Mucosa of descending colon (tissue), 3 donors: Measurements from ENCODE around the gene CAMKK2. TPM values are rescaled to one million over a fixed set of nuclear protein-coding genes. Genes with fewer than 3 reads are reported as not detected.
A peak's percentile ranks its signal among the peaks of the same experiment; 100 is the strongest.

Experiments
- ATAC-seq: fragments of 200-7000 bp; cut with Tn5 transposase; one replicate; pipeline ENCODE4 v1.9.1; 2020; ENCODE audit warnings: mild to moderate bottlenecking, moderate library complexity
- DNase-seq, 3 donors: peaks; one replicate each; pipeline ENCODE4 v3.0.0-alpha.2; 2020
- H3K36me3 ChIP-seq: fragments of 200-600 bp; one replicate; pipeline ENCODE4 v1.8.0; 2021; ENCODE audit warnings: low read depth, mild to moderate bottlenecking
- H3K4me1 ChIP-seq: fragments of 200-600 bp; one replicate; pipeline ENCODE4 v1.8.0; 2021; ENCODE audit warnings: low read depth, mild to moderate bottlenecking
- H3K4me3 ChIP-seq: fragments of 200-600 bp; one replicate; pipeline ENCODE4 v1.8.0; 2021; ENCODE audit warnings: mild to moderate bottlenecking
- H3K9me3 ChIP-seq: fragments of 200-600 bp; one replicate; pipeline ENCODE4 v1.8.0; 2021; ENCODE audit warnings: mild to moderate bottlenecking
- CTCF ChIP-seq: fragments of 200-600 bp; IDR thresholded peaks from one replicate; pipeline ENCODE4 v1.8.0; 2022; ENCODE audit warnings: antibody characterized with exemption, mild to moderate bottlenecking
- intact Hi-C, 2 donors: fragments of 100-400 bp; cut with DNase I in 1 of 2; cut with micrococcal nuclease in 1 of 2; formaldehyde crosslinking; loops; one replicate each; pipeline versions ENCODE4 v1.11.0 to v1.11.1; 2022; cut with DNase I, micrococcal nuclease
- total RNA-seq, 3 donors: library from RNA; stranded (reverse); fragmentation: NEBNext Ultra II Directional in 2 of 3; extraction: Animal tissue kit (Norgen Biotek cat#: 25700) in 2 of 3; gene quantifications; one replicate each; pipeline versions ENCODE4 v1.2.1 to v1.2.4, GENCODE V29; 2021 to 2023
- donor health status: DM: no; HTN: no; CAD: no; lungs with moderate emphysema.
- donor health status: DM: no; HTN: no; CAD: no.
- donor health status: DM: no; HTN: yes; CAD: no.

The CAMKK2 gene
- total RNA-seq, 3 donors from 2014 or later: 44.0 to 57.1 (median 47.3) TPM

GRCh38 chr12:121245951-121246350 is 50.6 kb downstream of the CAMKK2 start:
- Histone ChIP-seq H3K4me1 (no peaks in the 10 kb centered on the region), H3K9me3 (no peaks in the 10 kb centered on the region), H3K4me3 (no peak overlapping the region), H3K36me3 (peaks cover 7% of the 10 kb centered on the region)
- DNase-seq (peak in 1 of 3 donors; percentile 2), ATAC-seq (no peak)
- intact Hi-C loops: no loop called here
- TF ChIP-seq CTCF: no peak

GRCh38 chr12:121245031-121245430 is 51.5 kb downstream of the CAMKK2 start:
- no peak overlapping the region for H3K4me3 ChIP-seq
- peaks cover 7% of the 10 kb centered on the region for H3K36me3 ChIP-seq
- no peaks in the 10 kb centered on the region for H3K4me1 ChIP-seq
- no peaks in the 10 kb centered on the region for H3K9me3 ChIP-seq
- no peak for TF ChIP-seq CTCF
- intact Hi-C loops: no loop called here
- DNase-seq (peak in 1 of 3 donors; percentile 34), ATAC-seq (no peak)

- DNase-seq: peak in 2 of 3 donors; percentile 30 to 44
- Histone ChIP-seq H3K36me3 (no peaks in the 10 kb centered on the region), H3K9me3 (no peaks in the 10 kb centered on the region), H3K4me1 (peaks cover 3% of the 10 kb centered on the region), H3K4me3 (no peak overlapping the region)
- intact Hi-C loops: no loop called here
- no peak for ATAC-seq
- TF ChIP-seq CTCF: no peak
These were observed 55.1 kb downstream of the CAMKK2 start for GRCh38 chr12:121241156-121241970.

- ATAC-seq: peak; percentile 72
- Histone ChIP-seq H3K9me3 (no peaks in the 10 kb centered on the region), H3K4me1 (peaks cover 3% of the 10 kb centered on the region), H3K4me3 (no peak overlapping the region), H3K36me3 (no peaks in the 10 kb centered on the region)
- no peak for TF ChIP-seq CTCF
- peak; percentile 68 to 91 (median 80) for DNase-seq
- intact Hi-C loops: no loop called here
These were observed 55.9 kb downstream of the CAMKK2 start for GRCh38 chr12:121240484-121241101.

- H3K36me3 ChIP-seq: no peaks in the 10 kb centered on the region
- TF ChIP-seq CTCF: no peak
- ATAC-seq (no peak), DNase-seq (no peak)
- no peak overlapping the region for H3K4me3 ChIP-seq
- intact Hi-C loops: no loop called here
- no peaks in the 10 kb centered on the region for H3K9me3 ChIP-seq
- peaks cover 3% of the 10 kb centered on the region for H3K4me1 ChIP-seq
These were observed 56.5 kb downstream of the CAMKK2 start for GRCh38 chr12:121240062-121240420.
